Gastrocnemius medialis (tissue), 4 donors: ENCODE data around the gene PHC2.

Experiments
- POLR2A ChIP-seq, 2 donors: fragments of 450-650 bp; IDR thresholded peaks; one replicate each; pipeline ENCODE4 v1.6.1; 2017; ENCODE audit warnings: antibody characterized with exemption in 2 of 2, mild to moderate bottlenecking in 2 of 2, moderate library complexity in 2 of 2
- TF ChIP-seq, protein P1 (sequence below), 5 experiments: fragments of 450-650 bp in 3 of 5; fragments of 200-600 bp in 2 of 5; sonication (generic) in 2 of 5; IDR thresholded peaks in 4 of 5; conservative IDR thresholded peaks in 1 of 5; 1 replicate in 4 of 5; 2 replicates in 1 of 5; pipeline ENCODE4 v1.5.1; 2016 to 2019; ENCODE audit warnings: antibody characterized with exemption in 5 of 5, mild to moderate bottlenecking in 3 of 5, moderate library complexity in 3 of 5

DNA sequence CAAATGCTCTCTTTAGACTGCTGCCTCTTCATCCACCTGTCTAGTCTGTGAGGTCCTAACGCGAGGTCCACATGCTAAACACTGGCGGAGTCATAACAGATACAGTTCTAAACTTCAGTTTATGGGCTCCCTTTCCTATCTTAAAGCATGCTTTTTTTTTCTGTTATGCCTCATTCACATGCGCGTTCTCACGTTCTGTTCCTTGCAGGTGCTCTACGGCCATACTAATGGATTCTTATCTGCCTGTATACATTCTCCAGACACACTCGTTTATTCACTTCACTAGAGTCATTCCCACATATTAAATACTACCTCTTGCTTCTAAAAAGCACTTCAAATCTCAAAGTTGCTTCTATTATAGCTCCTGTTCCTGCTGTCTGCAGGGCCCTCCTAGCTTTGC lies 38.7 kb downstream of the PHC2 start:
- TF ChIP-seq, protein P1, sequence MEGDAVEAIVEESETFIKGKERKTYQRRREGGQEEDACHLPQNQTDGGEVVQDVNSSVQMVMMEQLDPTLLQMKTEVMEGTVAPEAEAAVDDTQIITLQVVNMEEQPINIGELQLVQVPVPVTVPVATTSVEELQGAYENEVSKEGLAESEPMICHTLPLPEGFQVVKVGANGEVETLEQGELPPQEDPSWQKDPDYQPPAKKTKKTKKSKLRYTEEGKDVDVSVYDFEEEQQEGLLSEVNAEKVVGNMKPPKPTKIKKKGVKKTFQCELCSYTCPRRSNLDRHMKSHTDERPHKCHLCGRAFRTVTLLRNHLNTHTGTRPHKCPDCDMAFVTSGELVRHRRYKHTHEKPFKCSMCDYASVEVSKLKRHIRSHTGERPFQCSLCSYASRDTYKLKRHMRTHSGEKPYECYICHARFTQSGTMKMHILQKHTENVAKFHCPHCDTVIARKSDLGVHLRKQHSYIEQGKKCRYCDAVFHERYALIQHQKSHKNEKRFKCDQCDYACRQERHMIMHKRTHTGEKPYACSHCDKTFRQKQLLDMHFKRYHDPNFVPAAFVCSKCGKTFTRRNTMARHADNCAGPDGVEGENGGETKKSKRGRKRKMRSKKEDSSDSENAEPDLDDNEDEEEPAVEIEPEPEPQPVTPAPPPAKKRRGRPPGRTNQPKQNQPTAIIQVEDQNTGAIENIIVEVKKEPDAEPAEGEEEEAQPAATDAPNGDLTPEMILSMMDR (IDR thresholded peaks at IDR 0.05 in 4 of 5, conservative IDR thresholded peaks at IDR 0.05 in 1 of 5): no peak
- no peak for TF ChIP-seq POLR2A (IDR thresholded peaks at IDR 0.05)
